ENCODE results near the gene ITIH6.
"Not testable (repeated sequence)": the region's sequence is repeated elsewhere in the genome, so short reads cannot be mapped to it uniquely, and the experiment has no call there.

The ITIH6 gene

DNA sequence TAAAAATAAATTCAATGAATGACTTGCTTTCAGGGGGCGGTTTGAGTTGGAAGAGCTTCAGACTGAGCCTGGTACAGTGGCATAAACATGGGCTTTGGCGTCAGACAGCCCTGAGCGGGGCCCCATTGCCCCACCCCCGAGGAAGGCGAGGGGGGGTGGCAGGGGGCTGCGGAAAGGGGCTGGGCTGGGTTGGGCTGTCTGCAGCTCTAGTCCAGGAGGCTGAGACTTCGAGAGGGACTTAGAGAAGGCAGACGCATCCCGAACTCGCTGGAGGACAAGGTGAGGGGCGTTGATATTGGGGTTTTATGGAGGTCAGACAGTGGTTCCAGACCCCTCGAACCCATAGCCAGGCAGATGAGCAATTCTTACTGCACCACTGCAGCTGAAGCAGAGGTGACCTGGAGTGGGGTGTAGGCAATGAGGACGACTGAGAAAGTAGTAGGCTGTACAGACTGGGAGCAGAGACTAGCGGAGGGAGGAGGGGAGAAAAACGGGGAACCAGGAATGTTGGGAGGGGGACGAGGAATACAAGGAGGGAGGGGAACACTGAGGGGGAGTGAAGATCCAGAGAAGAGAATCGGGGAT is 9.6 kb upstream of the ITIH6 start, which contains the start of gene MAGED2:
Gene MAGED2 (plus strand): TSS at position 222 of the 585 bp plus-strand sequence. CDS start 1,587 bp downstream, outside the sequence.
- no peak for DNase-seq

DNA sequence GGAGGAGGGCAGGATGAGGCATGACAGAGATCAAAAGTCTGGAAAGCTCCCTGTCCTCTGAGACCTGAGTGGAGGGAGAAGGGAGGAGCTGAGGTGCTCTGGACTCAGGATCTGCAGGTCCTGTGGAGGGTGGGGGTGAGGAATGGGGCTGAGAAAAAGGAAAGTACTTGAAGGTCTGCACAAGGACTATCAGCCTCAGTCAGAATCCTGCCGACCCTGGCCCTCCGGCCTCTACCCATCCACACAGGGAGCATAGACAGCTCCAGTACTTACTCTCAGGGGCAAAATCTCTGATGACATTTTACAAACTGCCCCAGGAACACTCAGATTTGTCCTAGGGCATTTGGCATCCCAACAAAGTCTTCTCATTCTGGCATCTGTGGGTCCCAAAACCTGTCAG is 991 bp upstream of the ITIH6 start:
- DNase-seq = no peak

DNA sequence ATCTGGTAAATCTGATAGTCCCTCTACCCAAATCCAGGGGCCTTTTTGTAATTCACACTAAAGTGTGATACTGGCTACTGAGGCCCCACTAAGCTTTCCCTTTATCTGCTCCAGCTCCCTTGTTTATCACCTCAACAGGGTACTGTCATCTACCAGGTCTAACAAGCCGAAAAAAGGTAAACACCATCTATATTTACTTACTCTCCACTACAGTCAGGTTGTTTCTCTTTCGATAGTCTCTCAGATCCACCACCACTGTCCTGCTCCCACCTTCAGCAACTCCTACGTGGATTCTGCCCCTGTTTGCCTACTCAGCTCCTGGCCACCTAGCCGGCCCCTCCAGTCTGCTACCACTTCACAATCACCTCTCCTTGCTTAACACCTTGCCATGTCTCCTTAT is 3.3 kb downstream of the ITIH6 start:
- no peak for DNase-seq

DNA sequence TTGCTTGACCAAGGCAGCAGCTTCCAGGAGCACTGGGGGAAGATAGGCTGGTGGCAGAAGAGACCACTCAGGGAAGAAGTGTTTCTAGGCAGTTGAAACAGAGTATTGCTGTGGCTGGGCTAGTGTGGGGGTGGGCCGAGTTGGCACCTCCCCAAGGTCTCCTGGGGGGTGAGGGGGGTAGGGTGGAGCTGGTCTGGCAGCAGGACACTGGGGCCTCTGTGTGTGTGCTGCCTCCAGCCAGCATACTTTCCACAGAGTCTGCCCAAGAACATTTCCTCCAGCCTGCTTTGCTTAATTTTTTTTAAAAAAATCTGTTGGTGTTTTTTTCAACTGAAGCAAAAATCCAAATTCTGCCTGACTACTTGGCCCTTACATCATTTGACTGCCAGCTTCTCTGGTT is 4.0 kb downstream of the ITIH6 start:
- DNase-seq = no peak

DNA sequence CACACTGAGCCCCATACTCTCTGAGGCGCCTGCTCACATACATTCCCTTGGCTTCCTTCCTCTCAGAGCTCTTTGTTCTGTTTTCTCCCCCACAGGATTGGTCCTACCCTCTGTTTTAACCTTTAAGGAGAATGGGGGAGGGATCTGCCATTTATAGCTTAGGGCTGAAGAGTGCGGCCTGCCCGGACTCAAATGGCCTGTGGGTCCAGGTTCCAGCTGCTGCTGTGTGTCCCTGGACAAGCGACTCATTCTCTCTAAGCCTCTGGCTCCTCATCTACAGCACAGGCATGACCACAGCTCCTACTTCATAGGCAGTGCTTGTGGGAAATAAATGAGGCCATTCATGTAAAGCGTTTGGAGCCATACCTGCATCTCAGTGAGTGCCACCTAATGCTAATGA is 8.7 kb downstream of the ITIH6 start:
- DNase-seq = not testable (repeated sequence)

GRCh38 chrX:54788446-54788845 is 9.6 kb downstream of the ITIH6 start:
- no peak for DNase-seq

DNA sequence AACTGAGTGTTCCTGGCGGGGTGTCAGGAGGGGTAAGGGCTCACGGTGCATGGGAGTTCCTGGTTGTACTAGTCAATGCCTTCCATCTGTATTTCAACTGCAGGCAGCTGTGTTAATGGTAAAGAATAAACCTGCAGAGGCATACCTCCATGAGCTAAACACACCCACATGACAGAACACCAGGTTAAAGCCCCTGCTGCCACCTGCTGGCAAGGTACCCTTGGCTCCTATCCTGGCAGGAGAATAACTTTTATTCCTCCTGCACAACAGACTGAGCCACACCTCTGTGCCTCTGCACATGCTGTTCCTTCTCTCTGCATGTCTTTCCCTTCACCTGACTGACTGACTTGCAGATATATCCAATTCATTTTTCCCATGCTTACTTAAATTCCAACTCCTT is 11.1 kb downstream of the ITIH6 start:
- no peak for DNase-seq

GRCh38 chrX:54785901-54786300 is 12.2 kb downstream of the ITIH6 start:
- no peak for DNase-seq

- no peak for DNase-seq
Measured at GRCh38 chrX:54776987-54777672, 20.9 kb downstream of the ITIH6 start.

- no peak for DNase-seq
Measured at GRCh38 chrX:54776061-54776460, 22.0 kb downstream of the ITIH6 start.

DNA sequence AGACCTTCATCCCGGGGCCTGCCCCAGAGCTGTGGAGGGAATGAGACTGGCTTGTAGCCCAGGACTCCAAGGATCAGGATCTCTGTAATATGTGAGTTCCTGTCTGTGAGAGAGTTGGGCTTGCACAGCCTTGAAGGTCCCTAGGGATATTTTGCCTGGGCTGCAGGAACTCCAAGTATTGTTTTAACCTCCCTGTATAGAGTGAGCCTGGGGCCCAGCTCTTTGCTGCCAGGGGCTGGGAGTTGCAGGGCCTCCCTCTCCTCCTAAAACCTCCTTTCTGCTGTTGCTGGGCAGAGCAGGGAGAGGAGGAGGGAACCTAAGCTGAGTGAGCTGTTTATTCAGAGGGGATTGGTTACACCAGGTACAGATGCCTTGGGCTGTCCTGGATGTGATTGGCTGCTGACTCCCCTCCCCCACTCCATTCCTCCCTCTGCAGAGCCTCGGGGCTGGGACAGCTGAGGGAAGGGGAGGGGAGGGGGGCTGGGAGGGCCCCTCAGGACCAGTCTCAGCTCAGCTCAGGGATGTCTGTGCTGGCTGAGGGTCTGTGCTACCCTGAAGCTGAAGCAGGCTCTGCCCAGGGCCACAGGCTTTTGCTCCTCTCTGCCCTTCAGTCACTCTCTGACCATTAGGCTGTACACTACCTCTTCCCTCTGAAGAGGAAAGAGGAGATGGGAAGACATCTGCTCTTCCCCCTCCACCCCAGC is 23.5 kb downstream of the ITIH6 start:
- not testable (repeated sequence) for DNase-seq

GRCh38 chrX:54758114-54759055 is 39.7 kb downstream of the ITIH6 start:
- no peak for DNase-seq

- no peak for DNase-seq
Measured at GRCh38 chrX:54754854-54755253, 43.2 kb downstream of the ITIH6 start.

DNA sequence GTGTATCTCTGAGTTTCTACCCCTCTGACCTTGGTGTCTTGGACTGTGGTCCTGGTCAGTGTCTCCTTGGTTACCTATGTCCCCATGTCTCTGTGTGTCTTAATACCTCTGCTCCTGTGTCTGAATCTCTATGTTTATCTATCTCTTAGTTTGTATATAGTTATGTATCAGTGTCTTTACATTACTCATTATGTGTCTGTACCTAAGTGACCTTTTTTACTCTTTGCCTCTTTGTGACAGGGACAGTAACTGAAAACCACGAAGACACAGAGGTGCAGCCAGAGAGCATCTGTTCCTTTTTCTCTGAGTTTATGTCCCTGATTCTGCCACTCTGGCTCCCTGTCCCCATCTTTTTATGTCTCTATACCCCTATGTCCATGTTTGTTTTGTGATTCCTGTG is 49.4 kb downstream of the ITIH6 start:
- no peak for DNase-seq

DNA sequence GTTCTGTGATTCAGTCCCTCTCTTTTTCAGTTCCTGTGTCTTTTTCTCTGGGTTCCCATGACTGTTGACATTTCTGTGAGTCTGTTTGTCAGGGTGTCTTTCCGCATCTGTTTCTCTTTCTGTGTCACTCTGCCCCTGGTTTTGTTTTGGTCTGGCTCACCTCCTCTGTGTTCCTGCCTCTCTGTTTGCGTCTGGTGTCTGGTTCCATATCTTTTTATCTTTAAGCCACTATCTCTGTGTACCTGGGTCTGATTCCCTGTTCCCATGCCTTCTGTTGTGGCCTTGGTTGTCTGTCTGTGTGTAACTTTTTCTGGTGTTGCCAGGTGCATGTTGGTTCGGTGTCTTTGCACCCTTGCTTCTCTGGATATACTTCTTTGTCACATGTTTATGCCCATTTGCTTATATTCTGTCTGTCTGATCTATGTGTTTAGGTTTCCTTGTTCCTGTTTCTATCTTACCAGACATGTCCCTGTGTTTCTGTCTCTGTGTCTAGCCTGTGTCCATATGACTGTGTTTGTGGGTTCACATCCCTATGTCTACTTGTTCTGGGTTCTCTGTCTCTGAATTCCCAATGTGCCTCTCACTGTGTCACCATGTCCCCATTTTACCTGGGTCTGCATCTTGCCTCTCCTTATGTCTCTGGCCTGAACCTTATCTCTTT is 50.2 kb downstream of the ITIH6 start:
- no peak for DNase-seq

GRCh38 chrX:54746928-54747327 is 51.1 kb downstream of the ITIH6 start:
- no peak for DNase-seq

- no peak for DNase-seq
Measured at GRCh38 chrX:54745676-54746075, 52.4 kb downstream of the ITIH6 start.

GRCh38 chrX:54738567-54738966 is 59.5 kb downstream of the ITIH6 start:
- not testable (repeated sequence) for DNase-seq

DNA sequence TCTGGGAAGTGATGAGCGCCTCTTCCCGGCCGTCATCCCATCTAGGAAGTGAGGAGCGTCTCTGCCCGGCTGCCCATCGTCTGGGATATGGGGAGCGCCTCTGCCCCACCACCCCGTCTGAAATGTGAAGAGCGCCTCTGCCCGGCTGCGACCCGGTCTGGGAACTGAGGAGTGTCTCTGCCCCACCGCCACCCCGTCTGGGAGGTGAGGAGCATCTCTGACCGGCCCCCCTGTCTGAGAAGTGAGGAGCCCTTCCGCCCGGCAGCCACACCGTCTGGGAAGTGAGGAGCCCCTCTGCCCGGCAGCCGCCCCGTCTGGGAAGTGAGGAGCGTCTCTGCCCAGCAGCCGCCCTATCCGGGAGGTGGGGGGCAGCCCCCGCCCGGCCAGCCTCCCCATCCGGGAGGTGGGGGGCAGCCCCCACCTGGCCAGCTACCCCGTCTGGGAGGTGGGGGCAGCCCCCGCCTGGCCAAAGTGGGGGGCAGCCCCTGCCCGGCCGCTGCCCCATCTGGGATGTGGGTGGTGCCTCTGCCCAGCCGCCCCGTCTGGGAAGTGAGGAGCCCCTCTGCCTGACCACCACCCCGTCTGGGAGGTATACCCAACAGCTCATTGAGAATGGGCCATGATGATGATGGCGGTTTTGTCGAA is 61.6 kb downstream of the ITIH6 start:
- not testable (repeated sequence) for DNase-seq

DNA sequence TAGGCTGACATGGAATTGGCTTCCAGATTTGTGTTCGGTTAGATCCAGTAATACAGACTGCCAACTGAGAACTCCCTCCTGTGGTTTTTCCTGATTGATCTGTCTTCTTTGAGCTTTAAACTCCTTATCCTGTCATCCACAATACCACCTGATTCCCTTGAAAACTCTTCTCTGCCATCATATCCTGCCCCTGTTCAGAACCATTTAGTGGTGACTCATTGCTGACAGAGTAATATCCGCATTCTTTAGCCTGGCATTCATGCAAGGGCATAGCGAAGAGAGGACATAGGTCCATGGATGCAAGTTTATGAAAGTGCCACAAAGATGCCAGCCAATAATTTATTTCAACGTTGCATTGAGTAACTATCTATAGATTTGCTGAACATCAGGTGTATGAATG is 76.6 kb downstream of the ITIH6 start:
- DNase-seq = no peak

DNA sequence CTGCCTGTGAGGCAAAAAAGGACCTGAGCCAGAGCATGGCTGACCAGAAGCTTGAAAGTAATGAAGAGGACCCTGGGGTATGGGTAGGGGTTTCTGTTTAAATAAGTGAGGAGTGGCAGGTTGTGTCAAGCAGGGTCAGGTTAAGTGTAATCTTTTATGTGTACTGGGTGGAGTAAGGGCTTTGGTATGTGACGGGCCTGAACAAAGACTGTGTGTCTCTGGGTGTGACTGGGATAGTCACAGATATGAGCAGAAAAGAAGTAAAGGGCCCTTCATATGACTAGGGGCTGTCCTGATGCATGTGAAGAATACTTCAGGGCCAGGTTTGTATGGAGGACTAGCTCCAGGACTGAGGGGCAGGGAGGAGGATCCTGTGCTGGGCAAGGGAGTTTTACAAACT is 82.4 kb downstream of the ITIH6 start:
- no peak for DNase-seq

DNA sequence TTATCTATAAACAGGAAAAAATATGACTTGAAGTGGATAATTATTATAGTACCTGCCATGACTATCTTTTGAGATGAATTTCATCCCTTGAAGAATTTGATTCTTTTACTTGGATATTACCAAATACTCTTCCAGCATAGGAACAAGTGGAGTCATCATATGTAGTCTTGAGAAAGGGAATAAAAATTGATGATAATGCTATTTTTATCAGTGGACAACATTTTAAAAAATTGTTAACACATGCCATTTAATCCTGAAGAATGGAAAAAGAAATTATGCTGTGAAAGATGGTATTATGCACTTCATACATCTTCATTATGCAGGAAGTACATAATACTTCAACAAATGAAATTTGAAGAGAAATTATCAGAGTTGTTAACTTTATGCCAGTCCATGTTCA is 83.6 kb downstream of the ITIH6 start:
- no peak for DNase-seq
